H1 (cell line): Measurements from ENCODE around the gene KRABD2.

Experiments used
- CBX8 ChIP-seq: fragments of 300-800, 300-1000 bp; sonication (generic); IDR thresholded peaks from 2 replicates; pipeline ENCODE4 v1.7.1; 2016; ENCODE audit warnings: low read depth, low read length, borderline replicate concordance
- CEBPB ChIP-seq: IDR thresholded peaks from 2 replicates; pipeline ENCODE4 v1.6.1; 2012; ENCODE audit warnings: low read depth, low read length
- E2F6 ChIP-seq: IDR thresholded peaks from 2 replicates; pipeline ENCODE4 v1.6.1; 2012; ENCODE audit warnings: inconsistent platforms
- EZH2 ChIP-seq: fragments of 200-600 bp; sonication (generic); IDR thresholded peaks from 2 replicates; pipeline ENCODE4 v1.7.1; 2012; ENCODE audit warnings: low read depth, mild to moderate bottlenecking, moderate library complexity, low read length, inconsistent platforms; ENCODE audit not compliant: severe bottlenecking
- FOSL1 ChIP-seq: IDR thresholded peaks from 2 replicates; pipeline ENCODE4 v1.6.1; 2011; ENCODE audit warnings: mild to moderate bottlenecking, low read depth, low read length, moderate library complexity; ENCODE audit not compliant: insufficient read depth
- JUND ChIP-seq: IDR thresholded peaks from 2 replicates; pipeline ENCODE4 v1.6.1; 2011; ENCODE audit warnings: mild to moderate bottlenecking, improper control_type of control experiment, low read length
- KDM1A ChIP-seq: fragments of 200-600, 300-600 bp; sonication (generic); IDR thresholded peaks from 2 replicates; pipeline ENCODE4 v1.7.1; 2016; ENCODE audit warnings: mild to moderate bottlenecking, low read length, borderline replicate concordance
- KDM4A ChIP-seq: IDR thresholded peaks from one replicate; pipeline ENCODE4 v1.7.1; 2012; ENCODE audit warnings: low read depth, mild to moderate bottlenecking, moderate library complexity, low read length, inconsistent platforms; ENCODE audit not compliant: severe bottlenecking
- KDM5A ChIP-seq: fragments of 200-600 bp; IDR thresholded peaks from 2 replicates; pipeline ENCODE4 v1.7.1; 2012; ENCODE audit warnings: mild to moderate bottlenecking, low read length, inconsistent platforms, mixed read lengths
- MAX ChIP-seq: IDR thresholded peaks from 2 replicates; pipeline ENCODE4 v1.6.1; 2012; ENCODE audit warnings: inconsistent platforms
- POLR2AphosphoS5 ChIP-seq: IDR thresholded peaks from 2 replicates; pipeline ENCODE4 v1.6.1; 2011; ENCODE audit warnings: low read depth, low read length
- RAD21 ChIP-seq, 2 experiments: IDR thresholded peaks in 1 of 2; conservative IDR thresholded peaks in 1 of 2; 2 replicates each; pipeline ENCODE4 v1.6.1; 2011; ENCODE audit warnings: low read depth in 2 of 2, low read length in 2 of 2, improper control_type of control experiment in 1 of 2, inconsistent platforms in 1 of 2, mild to moderate bottlenecking in 1 of 2, moderate library complexity in 1 of 2
- RBBP5 ChIP-seq: IDR thresholded peaks from 2 replicates; pipeline ENCODE4 v1.7.1; 2012; ENCODE audit warnings: low read depth, mild to moderate bottlenecking, inconsistent platforms, low read length, moderate library complexity, borderline replicate concordance
- SAP30 ChIP-seq: fragments of 300-600 bp; sonication (generic); IDR thresholded peaks from 2 replicates; pipeline ENCODE4 v1.7.1; 2012; ENCODE audit warnings: low read length, moderate library complexity, mild to moderate bottlenecking, inconsistent platforms; ENCODE audit not compliant: insufficient read depth, insufficient replicate concordance
- SIN3A ChIP-seq, 2 experiments: IDR thresholded peaks in 1 of 2; conservative IDR thresholded peaks in 1 of 2; 2 replicates each; pipeline ENCODE4 v1.6.1; 2011 to 2012; ENCODE audit warnings: low read length in 2 of 2, improper control_type of control experiment in 1 of 2, low read depth in 1 of 2, mild to moderate bottlenecking in 1 of 2
- SIRT6 ChIP-seq: IDR thresholded peaks from one replicate; pipeline ENCODE4 v1.7.1; 2012; ENCODE audit warnings: low read length, inconsistent platforms
- TAF1 ChIP-seq: IDR thresholded peaks from 2 replicates; pipeline ENCODE4 v1.6.1; 2011; ENCODE audit warnings: mild to moderate bottlenecking, low read depth, low read length
- TAF7 ChIP-seq: optimal IDR thresholded peaks from 2 replicates; pipeline ENCODE3; 2011; ENCODE audit warnings: low read depth, mild to moderate bottlenecking, inconsistent platforms, low read length, moderate library complexity, borderline replicate concordance
- TBP ChIP-seq: IDR thresholded peaks from 2 replicates; pipeline ENCODE4 v1.6.1; 2011; ENCODE audit warnings: low read depth, low read length, improper control_type of control experiment
- TEAD4 ChIP-seq: IDR thresholded peaks from 2 replicates; pipeline ENCODE4 v1.6.1; 2012; ENCODE audit warnings: low read depth, low read length, inconsistent platforms, mixed read lengths
- USF2 ChIP-seq: IDR thresholded peaks from 2 replicates; pipeline ENCODE4 v1.6.1; 2011; ENCODE audit warnings: low read length, improper control_type of control experiment
- ZNF274 ChIP-seq: IDR thresholded peaks from 2 replicates; pipeline ENCODE4 v1.7.0; 2012; ENCODE audit warnings: low read length, borderline replicate concordance; ENCODE audit errors: extremely low read depth

The KRABD2 gene

GRCh38 chr17:8383143-8383822 lies 6.8 kb upstream of the KRABD2 start, which contains the start of gene RPL26 (continued):
- TF ChIP-seq RBBP5: no peak; the same call in 1 of the 2 replicates
- peak; percentile 16 to 35; a peak in 3 of 4 replicates for TF ChIP-seq RAD21 (IDR thresholded peaks at IDR 0.05 in 1 of 2, conservative IDR thresholded peaks at IDR 0.05 in 1 of 2; ENCODE audit: low read depth in 2 of 2, low read length in 2 of 2)
- peak; percentile 100 for TF ChIP-seq POLR2AphosphoS5
- no peak for TF ChIP-seq ZNF274
- peak; percentile 97 for TF ChIP-seq TBP
- TF ChIP-seq KDM5A: no peak
- peak; percentile 99 for TF ChIP-seq TAF1
- TF ChIP-seq SIN3A (conservative IDR thresholded peaks at IDR 0.05 in 1 of 2, IDR thresholded peaks at IDR 0.05 in 1 of 2; ENCODE audit: low read depth in 1 of 2, low read length in 2 of 2): peak; percentile 58 to 85; a peak in 3 of 4 replicates
- TF ChIP-seq SAP30: no peak
- TF ChIP-seq EZH2: no peak
- no peak; the same call in 1 of the 2 replicates for TF ChIP-seq TEAD4
- peak; percentile 64; the same call in 1 of the 2 replicates for TF ChIP-seq MAX
- TF ChIP-seq FOSL1: peak; percentile 86
- no peak for TF ChIP-seq CBX8
- peak; percentile 55 for TF ChIP-seq KDM4A
- peak; percentile 99 for TF ChIP-seq TAF7
- 0 out of 2 replicates have a peak, but pooled peaks have one; percentile 9 for TF ChIP-seq E2F6
- peak; percentile 93 for TF ChIP-seq CEBPB
- no peak for TF ChIP-seq JUND
- TF ChIP-seq USF2: no peak
- peak; percentile 34; the same call in 1 of the 2 replicates for TF ChIP-seq KDM1A
- TF ChIP-seq SIRT6: no peak
